NCI-H187 treated with DMSO at 0.1 percent for 48 hours (cell line): Measurements from ENCODE around the gene SCN4A.
"Not testable (repeated sequence)": the region's sequence is repeated elsewhere in the genome, so short reads cannot be mapped to it uniquely, and the experiment has no call there.

Experiments
- DNase-seq: peaks from one replicate; lab custom pipeline; 2025; lab: John Stamatoyannopoulos, UW

SCN4A gene

DNA sequence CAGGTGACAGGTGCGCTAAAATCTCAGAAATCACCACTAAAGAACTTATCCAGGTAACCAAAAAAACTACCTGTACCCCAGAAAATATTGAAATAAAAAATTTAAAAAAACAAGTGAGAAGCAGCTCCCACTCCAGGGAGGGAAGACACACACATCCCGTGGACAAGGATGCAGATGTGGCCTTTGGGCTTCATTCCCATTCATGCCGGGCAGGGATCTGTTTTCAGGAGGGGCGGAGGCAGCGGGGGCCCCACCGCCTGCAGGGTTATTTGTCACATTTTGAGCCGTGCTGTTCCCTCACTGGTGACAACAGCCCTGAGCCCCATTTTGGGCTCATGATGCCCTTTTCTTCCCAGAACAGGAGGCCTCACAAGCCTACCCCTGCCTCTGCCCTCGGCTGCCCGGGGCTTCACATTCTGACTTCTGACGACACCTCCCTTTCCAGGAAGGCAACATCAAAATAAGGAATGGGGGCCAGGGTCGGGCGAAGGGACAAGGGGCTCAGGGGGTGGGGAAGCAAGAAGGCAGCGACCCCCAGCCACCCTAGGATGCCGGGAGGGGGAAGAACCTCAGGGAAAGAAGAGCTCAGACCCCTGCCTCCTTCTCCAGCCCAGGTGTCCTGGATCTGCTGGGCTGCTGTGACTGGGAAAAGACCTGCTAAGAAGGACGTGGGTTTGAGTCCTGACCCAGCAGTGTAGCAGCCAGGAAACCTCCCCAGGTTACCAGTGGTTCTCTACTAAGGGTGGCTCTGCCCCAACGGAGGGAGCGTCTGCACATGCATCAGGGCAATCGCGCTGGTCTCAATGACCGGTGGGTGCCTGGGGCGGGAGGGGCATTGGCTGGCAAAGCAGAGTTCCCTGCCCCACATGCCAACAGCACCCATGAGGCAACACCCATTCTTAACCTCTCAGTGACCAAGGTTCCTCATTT is 38.3 kb downstream of the SCN4A start:
- DNase-seq: no peak

DNA sequence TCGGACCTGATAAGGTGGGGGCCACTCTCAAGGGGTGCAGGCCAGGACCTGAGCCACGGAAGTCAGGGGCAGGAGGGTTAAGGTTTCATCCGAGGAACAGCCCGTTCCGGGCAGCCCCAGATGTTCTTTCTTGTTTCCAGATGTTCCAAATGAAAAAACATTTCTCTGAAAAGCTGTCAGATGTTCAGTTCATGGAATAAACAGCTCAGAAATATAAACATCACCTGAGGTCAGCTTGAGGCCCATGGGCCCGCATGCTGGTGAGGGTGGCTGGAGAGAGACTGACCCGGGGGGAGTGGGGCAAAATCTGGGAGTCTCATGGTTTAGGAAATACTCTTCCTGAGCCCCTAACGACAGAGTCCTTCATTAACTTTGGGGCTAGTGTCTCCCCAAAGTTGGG is 39.1 kb downstream of the SCN4A start:
- DNase-seq: no peak

DNA sequence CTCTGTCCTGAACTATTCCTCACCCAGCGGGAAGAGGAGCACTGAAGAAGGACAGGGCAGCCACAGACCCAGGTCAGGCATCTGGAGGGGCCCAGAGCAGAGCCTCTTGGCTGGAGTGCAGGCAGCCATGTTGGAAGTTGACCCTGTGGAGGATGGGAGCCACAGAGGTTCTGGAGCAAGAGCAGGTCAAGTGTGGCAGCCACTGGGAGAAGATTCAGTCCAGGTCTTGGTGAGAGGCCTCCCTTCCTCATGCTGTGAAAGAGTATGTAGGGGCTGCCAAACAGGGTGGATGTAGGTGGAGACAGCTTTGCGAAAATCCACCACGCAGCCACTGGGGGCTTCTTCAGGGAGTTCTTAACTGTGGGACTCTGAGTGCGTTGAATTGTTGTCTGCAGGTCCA is 40.0 kb downstream of the SCN4A start:
- no peak for DNase-seq

DNA sequence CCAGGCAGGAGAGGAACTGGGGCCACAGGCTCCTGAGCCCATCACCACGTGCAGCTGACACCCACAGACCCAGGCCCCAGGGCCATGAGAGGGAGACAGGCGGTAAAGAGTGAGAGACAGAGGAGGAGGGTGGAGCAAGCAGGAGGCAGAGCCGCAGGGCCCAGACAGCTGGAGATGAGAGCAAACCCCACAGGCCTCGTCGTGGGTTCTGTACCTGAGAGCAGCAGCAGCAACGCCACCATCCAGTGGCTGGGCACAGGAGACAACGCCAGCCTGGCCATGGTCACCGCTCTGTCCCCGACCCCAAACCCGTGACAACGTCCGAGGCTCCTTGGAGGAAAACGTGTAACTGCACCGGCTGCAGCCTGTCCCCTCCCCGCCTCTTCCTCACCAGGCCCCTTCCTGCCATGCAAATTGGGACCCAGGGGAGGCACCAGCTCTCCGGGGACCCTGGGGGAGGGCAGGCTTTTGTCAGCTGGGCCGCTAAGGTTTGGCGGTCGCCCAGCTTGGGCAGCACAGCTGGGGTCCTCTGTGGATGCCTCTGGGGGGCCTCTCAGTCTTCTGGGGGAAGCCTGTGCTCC is 40.6 kb downstream of the SCN4A start, which contains the start of gene CD79B:
TSS of gene CD79B (minus strand) at position 351 of the 581 bp plus-strand sequence. CDS start at position 281, 70 bp downstream.
- DNase-seq: no peak

DNA sequence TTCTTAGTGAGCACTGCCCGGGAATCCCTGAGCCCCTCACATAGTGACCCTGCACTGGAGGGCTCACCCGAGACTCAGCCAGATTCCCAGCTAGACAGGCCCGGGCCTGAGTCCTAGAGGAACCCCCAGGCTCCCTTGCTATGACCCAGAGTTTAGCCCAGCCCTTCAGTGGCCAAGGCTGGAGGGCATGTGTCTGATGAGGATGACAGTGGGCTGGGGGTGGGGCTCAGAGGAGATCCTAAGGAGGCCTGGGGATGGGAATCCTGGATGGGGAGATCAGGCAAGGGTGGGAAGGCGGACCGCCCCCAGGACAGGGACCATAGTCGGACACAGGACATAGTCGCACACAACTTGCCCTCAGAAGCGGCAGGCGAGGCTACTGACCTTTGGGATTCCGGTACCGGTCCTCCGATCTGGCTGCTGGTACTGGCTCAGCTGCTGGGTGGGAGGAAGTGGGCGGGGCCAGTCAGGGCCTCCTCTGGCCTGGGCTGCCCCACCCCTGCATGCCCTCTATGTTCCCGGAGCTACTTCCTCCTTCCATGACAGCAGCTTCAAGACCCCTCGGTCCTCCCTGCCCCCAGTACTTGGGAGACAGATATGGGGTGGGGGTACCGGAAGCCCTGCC is 41.7 kb downstream of the SCN4A start:
- no peak for DNase-seq

DNA sequence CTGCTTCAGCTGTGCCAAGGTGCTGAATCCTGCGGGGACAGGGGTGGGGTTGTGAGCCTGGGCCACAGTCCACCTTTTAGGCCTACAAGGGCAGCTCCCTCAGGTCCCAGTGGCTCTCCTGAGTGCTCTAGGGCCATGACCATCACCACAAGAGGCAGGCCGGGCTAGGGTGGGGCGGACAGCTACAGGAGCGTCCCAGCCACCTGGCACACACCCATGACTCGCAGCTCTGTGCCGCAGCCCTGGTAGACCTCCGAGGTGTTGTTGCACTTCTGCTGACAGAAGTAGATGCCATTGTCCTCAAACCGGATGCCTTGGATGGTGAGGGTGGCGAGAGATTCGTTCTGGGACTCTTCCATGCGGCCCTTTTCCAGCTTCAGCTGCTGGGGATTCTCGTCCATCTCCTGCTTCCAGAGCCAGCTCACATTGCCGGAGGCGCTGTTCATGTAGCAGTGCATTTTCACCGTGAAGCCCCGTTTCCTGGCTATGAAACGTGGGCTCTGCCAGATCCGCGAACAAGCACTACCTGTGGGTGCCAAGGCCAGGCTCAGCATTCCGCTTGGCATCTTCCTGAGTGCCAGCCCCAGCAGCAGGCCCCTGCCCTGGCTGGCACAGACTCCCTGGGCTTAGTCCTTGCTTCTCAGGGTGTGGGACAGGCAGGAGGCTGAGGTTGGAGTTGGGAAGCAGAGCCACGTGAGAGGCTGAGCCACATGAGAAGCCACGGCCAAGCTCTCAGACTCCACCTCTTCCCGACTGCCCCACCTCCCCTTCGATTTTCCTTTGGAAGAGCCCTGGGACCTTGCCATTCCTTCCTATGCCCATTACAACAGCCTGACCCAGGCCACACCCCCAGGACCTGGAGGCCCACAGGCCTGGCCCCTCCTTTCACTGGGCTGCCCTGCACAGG is 42.6 kb downstream of the SCN4A start:
- no peak for DNase-seq

DNA sequence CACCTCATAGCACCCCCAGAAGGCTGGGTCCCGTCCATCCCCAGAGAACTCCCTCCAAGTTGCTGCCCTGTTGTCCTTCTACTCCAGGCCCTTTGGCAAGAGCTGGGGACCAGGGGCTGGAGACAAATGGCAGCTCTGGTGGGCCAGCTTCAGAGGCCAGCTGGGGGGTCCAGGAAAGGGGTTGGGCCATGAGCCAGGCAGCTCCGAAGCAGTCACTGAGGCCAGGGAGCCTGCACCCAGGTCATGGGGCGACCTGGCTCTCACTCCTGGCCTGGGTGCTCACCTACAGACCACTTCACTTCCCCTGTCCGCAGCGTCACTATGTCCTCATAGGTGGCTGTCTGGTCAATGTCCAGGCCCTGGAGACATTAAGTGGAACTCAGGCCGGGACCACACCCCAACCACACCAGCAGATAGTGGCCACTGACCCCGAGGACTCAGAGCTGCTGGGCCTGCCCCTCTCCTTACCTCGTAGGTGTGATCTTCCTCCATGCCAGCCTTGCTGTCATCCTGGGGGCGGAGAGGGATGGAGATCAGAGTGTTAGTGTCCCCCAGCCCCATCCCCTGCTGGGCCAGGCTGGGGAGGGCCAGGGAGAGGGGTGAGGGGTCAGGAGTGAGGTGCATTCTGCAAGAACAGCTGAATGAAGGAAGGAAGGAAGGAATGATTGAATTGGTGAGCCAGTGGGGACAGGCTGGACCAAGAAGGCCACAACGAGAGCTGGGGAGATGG is 43.6 kb downstream of the SCN4A start:
- DNase-seq: no peak

DNA sequence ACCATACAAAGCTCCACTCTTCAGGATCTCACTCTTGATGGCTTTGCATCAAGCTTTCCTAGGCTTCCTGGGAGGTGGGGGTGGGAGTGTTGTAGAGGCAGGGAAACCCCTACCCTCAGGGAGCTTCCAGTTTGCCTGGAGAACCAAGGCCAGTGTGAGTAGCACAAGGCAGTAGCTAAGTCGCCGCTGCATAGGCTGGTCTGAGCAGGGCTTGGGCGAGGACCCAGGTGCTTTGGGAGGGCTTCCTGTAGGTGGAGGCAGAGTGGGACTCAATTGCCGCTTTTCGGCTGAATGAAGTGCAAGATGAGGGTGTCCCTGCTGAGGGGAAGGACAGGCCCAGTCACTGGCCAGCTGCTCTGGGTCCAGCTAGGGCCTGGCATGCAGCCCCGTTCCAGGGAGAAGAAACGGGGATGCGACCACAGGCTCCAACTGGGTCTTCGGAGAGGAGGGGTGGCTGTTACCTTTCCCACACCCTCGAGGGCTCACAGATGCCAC is 44.5 kb downstream of the SCN4A start:
- no peak for DNase-seq

DNA sequence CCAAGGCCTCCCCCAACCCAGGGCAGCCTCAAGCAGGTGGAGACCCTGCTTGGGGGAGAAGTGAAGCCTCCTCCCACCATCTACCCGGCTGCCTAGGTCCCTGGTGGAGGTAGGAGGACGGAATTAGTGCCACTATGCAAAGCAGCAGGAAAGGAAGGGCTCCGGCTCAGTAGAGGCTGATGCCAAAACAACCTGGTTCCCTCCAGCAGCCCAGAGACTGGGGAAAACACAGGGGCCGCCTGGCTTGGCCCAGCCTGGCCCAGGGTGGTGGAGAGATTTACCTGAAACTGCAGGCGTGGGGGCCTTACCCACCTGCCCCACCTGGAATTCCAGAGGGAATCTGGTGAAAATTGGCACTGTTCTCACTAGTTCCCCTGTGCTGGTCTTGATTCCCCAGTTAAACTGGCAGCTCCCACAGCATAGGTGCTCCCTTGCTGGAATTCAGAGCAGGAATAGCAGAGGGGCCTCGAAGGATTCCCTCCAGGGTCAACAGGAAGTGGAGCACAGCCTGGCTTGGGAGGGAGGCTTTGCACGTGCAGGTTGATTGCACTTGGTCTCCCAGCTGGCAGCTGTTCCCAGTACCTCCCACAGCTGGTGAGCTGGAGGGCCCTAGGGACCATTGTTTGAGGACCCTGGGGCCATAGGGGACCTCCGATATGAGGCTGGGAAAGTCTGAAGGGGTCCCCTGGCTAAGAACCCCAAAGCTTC is 45.1 kb downstream of the SCN4A start:
- DNase-seq: no peak

DNA sequence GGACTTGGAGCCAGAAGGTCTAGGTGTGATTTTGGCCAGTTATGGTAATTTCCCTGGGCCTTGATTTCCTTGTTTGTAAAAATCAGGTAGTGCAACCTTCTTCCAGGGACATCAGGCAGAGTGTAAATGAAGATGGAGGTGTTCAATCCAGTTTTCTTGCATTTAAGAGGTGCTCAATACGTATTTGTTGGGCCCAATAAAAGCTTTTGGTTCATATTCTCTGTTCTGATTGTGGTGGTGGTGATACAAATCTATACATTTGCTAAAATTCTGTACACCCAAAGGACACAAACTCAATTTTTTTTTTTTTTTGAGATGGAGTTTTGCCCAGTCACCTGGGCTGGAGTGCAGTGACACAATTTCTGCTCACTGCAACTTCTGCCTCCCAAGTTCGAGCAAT is 46.6 kb downstream of the SCN4A start:
- DNase-seq: no peak

DNA sequence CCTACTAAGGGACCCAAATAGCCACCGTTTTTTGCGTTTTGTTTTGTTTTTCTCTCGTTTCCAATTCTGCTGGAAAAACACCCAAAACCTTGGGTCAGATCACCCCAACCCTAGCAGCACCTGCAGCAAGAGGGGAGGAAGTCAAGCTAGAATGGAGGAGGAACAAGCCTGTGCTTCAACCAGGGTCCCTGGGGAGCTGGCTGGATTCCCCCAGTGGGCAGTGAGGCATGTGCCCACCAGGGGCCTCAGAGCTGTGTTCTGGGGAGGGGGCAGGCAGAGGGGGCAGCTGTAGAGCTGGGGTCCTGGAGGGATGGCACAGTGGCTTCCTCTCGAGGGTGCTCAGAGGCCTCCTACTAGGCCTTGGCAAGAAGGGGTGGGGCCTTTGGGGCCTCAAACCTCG is 47.1 kb downstream of the SCN4A start:
- DNase-seq: no peak

DNA sequence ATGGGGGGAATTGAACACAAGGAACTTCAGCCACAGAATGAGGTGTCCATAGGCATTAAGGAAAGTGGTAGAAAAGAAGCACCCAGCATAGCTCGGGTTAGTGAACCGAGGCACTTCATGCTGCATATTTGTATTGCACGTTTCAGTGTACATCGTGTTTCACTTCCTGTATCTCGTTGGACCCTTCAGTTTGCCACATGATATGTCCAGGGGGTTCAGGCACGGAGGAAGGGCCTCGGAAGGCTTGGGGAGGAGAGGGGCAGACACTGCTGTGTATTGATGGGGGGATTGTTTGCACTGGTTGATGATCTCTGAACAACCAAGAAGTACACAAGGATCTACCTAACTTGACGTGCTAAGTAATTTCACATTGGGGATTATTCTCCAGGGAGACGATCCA is 50.3 kb downstream of the SCN4A start:
- not testable (repeated sequence) for DNase-seq

DNA sequence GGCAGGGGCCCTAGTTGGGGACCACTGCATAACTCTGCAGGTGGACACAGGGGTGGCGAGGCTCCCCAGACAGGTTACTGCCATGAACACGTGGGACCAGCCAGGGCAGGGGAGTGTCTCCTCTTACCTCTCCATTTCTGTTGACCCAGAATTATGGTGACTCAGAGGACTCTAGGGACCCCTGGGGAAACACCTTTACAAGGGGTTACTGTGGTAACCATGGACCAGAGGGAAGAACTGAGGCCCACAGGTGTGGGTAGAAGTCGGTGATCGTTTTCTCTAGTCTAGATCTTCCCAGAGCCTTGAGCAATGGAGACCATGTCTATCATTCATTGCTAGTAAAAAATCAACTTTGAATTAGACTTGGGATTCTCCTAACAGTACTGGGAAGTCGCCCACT is 51.9 kb downstream of the SCN4A start:
- DNase-seq: not testable (repeated sequence)

DNA sequence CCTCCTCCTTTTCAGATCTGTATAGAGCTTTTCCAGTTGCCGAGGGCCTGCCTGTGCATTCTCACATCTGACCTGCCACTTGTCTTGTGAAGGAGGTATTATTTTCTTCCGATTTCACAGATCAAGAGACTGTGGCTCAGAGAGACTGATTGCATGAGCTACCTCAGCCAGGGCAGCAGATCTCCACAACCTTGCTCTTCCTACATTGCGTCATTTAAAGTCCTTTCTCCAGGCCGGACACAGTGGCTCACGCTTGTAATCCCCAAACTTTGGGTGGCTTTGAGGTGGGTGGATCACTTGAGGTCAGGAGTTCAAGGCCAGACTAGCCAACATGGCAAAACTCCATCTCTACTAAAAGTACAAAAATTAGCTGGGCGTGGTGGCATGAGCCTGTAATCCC is 52.7 kb downstream of the SCN4A start:
- DNase-seq: not testable (repeated sequence)

DNA sequence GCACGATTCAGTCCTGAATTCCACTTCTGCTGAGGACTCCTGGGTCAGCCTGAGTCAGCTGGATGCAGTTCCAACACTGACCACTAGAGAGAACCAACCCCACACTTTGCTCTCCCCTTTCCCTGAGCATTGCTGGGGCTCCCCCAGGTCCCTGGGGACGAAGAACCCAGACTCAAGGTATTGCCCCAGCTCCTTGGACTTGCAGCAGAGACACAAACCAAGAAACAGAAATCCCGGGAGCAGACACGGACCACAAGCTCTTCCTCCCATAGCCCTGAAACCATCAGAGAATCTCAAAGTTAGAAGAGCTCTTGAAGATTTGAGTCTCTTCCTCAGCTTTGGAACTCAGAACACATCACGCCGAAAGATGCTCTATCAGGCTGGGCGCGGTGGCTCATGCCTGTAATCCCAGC is 53.4 kb downstream of the SCN4A start:
- DNase-seq: no peak

DNA sequence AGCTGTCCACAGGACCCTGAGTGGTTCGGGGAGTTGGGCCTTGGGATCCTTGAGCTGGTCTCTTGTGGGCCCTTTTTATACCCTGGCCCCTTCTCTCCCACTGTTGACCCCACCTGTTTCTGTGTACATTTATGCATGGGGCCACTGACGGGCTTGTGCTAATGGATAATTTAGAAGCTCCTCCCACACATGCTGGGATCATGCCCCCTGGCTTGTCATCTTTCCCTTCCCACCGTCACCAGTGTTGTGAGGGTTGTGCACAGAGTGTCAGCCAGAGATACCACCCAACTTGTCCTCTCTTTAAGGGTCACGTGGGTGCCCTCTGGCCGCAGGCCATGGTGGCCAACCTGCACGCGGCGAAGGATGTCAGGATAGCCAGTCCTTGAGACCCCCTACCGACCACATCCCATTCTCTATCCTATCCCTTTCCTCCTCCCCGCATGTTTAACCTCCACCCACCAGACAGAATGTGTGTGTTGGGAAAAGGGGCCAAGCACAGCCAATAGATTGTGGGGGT is 53.9 kb downstream of the SCN4A start, which contains the start of gene GH1:
TSS of gene GH1 (minus strand) at position 51 of the 517 bp plus-strand sequence. CDS start 63 bp downstream, outside the sequence.
- not testable (repeated sequence) for DNase-seq

DNA sequence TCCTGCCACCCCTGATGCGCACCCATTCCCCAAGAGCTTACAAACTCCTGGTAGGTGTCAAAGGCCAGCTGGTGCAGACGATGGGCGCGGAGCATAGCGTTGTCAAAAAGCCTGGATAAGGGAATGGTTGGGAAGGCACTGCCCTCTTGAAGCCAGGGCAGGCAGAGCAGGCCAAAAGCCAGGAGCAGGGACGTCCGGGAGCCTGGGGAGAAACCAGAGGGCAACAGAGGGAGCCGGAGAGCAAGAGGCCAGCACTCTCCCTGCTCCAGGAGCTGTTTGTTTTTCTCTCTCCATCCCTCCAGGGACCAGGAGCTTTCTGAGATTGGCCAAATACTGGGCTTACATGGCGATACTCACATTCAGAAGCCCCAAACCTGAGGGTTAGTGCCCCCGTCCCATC is 54.4 kb downstream of the SCN4A start:
- DNase-seq: no peak

DNA sequence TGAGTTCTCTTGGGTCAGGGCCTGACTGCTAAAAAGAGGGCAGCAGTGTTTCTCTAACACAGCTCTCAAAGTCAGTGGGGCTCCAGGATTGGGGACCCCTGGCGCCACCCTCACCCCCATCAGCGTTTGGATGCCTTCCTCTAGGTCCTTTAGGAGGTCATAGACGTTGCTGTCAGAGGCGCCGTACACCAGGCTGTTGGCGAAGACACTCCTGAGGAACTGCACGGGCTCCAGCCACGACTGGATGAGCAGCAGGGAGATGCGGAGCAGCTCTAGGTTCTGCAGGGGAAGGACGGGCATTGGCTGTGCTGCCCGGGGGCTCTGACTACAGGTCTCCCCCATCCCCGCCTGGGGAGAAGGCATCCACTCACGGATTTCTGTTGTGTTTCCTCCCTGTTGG is 55.1 kb downstream of the SCN4A start:
- DNase-seq: no peak

DNA sequence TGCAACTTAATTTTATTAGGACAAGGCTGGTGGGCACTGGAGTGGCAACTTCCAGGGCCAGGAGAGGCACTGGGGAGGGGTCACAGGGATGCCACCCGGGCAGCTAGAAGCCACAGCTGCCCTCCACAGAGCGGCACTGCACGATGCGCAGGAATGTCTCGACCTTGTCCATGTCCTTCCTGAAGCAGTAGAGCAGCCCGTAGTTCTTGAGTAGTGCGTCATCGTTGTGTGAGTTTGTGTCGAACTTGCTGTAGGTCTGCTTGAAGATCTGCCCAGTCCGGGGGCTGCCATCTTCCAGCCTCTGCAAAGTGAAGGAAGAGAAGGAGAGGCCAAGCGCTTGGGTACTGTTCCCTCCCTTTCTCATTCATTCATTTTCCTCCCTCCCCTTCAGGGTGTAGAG is 55.5 kb downstream of the SCN4A start:
- not testable (repeated sequence) for DNase-seq
